Endothelial cell (in vitro differentiated cells): ENCODE measurements around the gene TRPM2. TPM values are rescaled to one million over a fixed set of nuclear protein-coding genes. Genes with fewer than 3 reads are reported as not detected.
A peak's percentile ranks its signal among the peaks of the same experiment; 100 is the strongest.

Experiments used
- DNase-seq: peaks from one replicate; pipeline ENCODE4 v3.0.0; 2021; ENCODE audit warnings: low spot score
- H3K27ac Mint-ChIP-seq: one replicate; pipeline ENCODE4 v1.8.0; 2021; ENCODE audit warnings: mixed read lengths, inconsistent platforms; ENCODE audit not compliant: unreplicated experiment
- H3K27me3 Mint-ChIP-seq: one replicate; pipeline ENCODE4 v1.8.0; 2021; ENCODE audit warnings: mild to moderate bottlenecking, moderate library complexity, mixed read lengths, inconsistent platforms; ENCODE audit not compliant: unreplicated experiment
- H3K36me3 Mint-ChIP-seq: one replicate; pipeline ENCODE4 v1.8.0; 2021; ENCODE audit warnings: mild to moderate bottlenecking, low read depth, mixed read lengths, inconsistent platforms; ENCODE audit not compliant: unreplicated experiment
- H3K4me1 Mint-ChIP-seq: one replicate; pipeline ENCODE4 v1.8.0; 2021; ENCODE audit warnings: mild to moderate bottlenecking, mixed read lengths, inconsistent platforms; ENCODE audit not compliant: unreplicated experiment
- H3K4me3 Mint-ChIP-seq: one replicate; pipeline ENCODE4 v1.8.0; 2021; ENCODE audit warnings: mild to moderate bottlenecking, mixed read lengths, inconsistent platforms; ENCODE audit not compliant: unreplicated experiment
- H3K9me3 Mint-ChIP-seq: one replicate; pipeline ENCODE4 v1.8.0; 2021; ENCODE audit warnings: mixed read lengths, inconsistent platforms; ENCODE audit not compliant: unreplicated experiment
- total RNA-seq: library from RNA; stranded (reverse); fragmentation: NEBNext Ultra II Directional; extraction: Animal tissue kit (Norgen Biotek cat#: 25700); gene quantifications from one replicate; pipeline ENCODE4 v1.2.1, GENCODE V29; 2021; ENCODE audit not compliant: unreplicated experiment
- TF ChIP-seq, protein P1 (sequence below): fragments of 200-600 bp; sonication (generic); IDR thresholded peaks from one replicate; pipeline ENCODE4 v1.5.0; 2021; ENCODE audit warnings: antibody characterized with exemption; ENCODE audit not compliant: unreplicated experiment

Gene TRPM2
- total RNA-seq, 1 donor from 2014 or later: 0.15 TPM

DNA sequence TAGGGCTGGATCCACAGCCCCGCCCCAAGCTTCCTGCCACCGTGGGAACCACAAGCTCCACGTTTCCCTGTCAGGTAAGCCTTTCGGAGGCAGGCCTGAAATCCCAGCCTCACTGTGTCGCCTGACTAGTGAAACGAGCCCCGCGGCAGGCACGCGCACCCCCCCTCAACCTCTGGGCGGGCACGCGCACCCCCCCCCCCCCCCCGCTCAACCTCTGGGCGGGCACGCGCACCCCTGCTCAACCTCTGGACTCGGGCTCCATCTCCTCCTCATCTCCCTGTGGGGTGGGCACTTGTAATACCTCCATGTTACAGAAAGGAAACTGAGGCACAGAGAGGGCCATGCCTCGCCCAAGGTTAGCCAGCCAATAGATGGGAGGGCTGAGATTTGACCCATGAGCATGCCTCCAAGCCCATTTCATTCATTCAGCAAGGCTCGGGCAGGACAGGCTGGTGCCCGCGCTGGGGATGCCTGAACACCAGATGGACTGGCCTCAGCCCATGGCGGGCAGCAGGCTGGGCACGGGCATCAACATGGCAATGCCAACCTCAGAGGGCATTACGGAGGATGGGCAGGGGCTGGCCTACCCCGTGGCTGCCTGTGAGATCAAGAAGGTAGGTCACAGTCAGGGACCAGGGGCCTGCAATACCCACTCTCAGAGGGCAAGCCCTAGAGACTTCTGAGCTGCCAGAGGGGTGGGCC lies 18.9 kb upstream of the TRPM2 start:
- no peak overlapping the region for H3K27ac Mint-ChIP-seq
- peaks cover 2% of the 10 kb centered on the region for H3K4me1 Mint-ChIP-seq
- H3K9me3 Mint-ChIP-seq: no peaks in the 10 kb centered on the region
- H3K36me3 Mint-ChIP-seq: no peaks in the 10 kb centered on the region
- H3K4me3 Mint-ChIP-seq: no peak overlapping the region
- TF ChIP-seq, protein P1, sequence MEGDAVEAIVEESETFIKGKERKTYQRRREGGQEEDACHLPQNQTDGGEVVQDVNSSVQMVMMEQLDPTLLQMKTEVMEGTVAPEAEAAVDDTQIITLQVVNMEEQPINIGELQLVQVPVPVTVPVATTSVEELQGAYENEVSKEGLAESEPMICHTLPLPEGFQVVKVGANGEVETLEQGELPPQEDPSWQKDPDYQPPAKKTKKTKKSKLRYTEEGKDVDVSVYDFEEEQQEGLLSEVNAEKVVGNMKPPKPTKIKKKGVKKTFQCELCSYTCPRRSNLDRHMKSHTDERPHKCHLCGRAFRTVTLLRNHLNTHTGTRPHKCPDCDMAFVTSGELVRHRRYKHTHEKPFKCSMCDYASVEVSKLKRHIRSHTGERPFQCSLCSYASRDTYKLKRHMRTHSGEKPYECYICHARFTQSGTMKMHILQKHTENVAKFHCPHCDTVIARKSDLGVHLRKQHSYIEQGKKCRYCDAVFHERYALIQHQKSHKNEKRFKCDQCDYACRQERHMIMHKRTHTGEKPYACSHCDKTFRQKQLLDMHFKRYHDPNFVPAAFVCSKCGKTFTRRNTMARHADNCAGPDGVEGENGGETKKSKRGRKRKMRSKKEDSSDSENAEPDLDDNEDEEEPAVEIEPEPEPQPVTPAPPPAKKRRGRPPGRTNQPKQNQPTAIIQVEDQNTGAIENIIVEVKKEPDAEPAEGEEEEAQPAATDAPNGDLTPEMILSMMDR: no peak
- no peak for DNase-seq
- peaks cover 11% of the 10 kb centered on the region for H3K27me3 Mint-ChIP-seq

DNA sequence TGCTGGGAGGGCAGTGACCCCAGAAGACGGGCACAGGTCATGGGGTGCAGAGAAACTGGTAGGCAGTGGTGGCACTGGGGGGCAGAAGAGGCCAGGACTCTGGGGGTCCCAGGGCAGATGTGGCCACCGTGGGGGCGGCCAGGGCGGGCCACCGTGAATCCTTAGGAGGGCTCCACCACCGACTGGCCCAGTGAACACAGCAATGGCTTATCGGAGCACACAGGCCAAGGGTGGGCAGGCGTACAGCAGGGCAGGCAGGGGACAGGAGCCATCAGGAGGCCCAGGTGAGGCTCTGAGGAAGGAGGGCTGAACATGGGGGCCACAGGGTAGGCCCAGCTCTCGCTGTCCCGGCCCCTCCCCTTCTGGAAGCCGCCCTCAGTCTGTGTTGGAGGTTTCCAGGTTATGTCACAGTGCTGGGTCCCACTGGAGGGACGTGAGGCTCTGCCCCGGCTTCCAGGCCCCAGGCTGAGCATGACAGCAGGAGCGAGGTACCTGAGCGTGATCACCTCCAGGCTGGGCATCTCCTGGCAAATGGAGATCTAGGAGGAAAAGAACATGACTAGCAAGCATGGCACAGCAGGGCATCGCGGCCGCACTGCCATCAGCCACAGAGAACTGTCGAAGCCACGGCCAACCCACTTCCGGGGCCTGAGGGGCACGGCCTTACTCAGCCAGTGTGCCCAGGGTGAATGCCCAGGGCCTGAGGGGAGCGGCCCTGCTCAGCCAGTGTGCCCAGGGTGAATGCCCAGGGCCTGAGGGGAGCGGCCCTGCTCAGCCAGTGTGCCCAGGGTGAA lies 18.0 kb upstream of the TRPM2 start:
- H3K9me3 Mint-ChIP-seq: no peaks in the 10 kb centered on the region

DNA sequence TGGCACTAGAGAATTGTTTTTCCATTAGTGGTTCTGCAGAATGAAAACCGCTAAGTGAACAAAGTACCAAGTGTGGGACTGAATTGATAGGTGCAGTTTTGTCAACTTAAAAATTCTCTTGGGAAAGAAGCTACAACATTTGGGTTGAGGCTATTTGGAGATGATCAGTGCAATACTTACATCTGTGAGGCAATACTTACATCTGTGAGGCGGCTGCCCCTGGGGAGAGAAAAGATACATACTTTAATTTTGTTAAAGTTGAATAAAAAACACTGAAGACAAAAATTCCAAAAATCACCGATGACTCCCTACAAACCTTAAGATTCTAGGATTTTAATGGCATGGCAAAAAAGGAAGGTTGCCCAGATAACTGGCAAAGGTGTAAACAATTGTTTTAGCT lies 16.0 kb upstream of the TRPM2 start:
- Mint-ChIP-seq H3K4me1 (peaks cover 11% of the 10 kb centered on the region), H3K27me3 (peaks cover 12% of the 10 kb centered on the region), H3K27ac (peak overlapping the region; percentile 82), H3K4me3 (peak overlapping the region; percentile 81), H3K36me3 (peaks cover 3% of the 10 kb centered on the region), H3K9me3 (no peaks in the 10 kb centered on the region)
- TF ChIP-seq, protein P1: no peak
- DNase-seq: no peak

More for the DNA sequence above, 18.0 kb upstream of the TRPM2 start:
- Mint-ChIP-seq H3K27me3 (peaks cover 16% of the 10 kb centered on the region), H3K36me3 (peaks cover 3% of the 10 kb centered on the region), H3K4me1 (peaks cover 5% of the 10 kb centered on the region), H3K27ac (no peak overlapping the region), H3K4me3 (no peak overlapping the region)
- no peak for DNase-seq
- TF ChIP-seq, protein P1: no peak

DNA sequence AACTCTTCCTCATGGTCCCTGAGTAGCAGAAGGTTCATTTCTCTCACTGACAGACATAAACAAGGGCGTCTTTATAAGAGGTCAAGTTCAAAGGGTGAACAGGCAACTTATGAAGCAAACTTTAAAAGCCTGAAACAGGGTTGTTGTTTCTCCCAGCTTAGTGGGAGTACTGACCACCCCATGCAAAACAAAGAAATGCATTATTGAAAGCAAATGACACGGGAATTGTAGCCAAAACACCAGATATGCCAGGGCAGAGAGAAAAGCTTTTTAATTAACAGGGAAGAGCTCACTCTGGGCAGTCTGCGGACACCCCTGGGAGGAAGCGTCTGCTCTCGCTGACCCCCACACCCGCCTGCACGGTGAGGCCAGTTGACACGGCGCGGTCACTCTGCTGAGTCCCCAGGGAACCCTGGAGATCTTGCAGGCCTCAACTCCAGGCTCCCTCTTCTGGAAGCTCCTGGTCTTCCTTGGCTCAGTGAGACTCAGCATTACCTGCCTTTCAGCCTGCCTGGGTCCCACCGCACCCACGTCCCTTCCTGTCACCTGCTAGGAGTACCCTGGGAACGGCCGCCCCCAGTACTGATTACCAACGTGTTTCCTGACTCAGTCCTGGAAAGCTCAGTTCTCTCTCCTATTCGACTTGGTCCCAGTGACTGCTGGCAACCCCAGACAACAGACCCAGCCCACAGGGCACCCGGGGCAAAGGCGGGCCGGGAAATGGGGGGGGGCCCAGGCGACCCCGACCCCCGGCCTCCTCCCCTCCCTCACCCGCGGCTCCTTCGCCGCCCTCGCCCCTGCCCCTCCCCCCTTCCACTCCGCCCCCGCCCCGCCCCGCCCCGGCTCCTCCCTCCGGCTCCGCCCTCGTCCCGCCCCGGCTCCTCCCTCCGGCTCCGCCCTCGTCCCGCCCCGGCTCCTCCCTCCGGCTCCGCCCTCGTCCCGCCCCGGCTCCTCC lies 15.2 kb upstream of the TRPM2 start:
- peaks cover 3% of the 10 kb centered on the region for H3K36me3 Mint-ChIP-seq
- DNase-seq: peak; percentile 49
- no peaks in the 10 kb centered on the region for H3K9me3 Mint-ChIP-seq

More for the DNA sequence above, 15.2 kb upstream of the TRPM2 start:
- Mint-ChIP-seq H3K4me1 (peaks cover 11% of the 10 kb centered on the region), H3K27me3 (peaks cover 10% of the 10 kb centered on the region), H3K4me3 (peak overlapping the region; percentile 81), H3K27ac (peak overlapping the region; percentile 52)
- TF ChIP-seq, protein P1: no peak
